HG03039 (cell line): Measurements from ENCODE around the gene BTBD2.

Experiments
- ATAC-seq: cut with Tn5 transposase; IDR thresholded peaks from one replicate; pipeline ENCODE4 v1.9.1; 2021; ENCODE audit warnings: mild to moderate bottlenecking, moderate library complexity; ENCODE audit not compliant: unreplicated experiment

The BTBD2 gene

DNA sequence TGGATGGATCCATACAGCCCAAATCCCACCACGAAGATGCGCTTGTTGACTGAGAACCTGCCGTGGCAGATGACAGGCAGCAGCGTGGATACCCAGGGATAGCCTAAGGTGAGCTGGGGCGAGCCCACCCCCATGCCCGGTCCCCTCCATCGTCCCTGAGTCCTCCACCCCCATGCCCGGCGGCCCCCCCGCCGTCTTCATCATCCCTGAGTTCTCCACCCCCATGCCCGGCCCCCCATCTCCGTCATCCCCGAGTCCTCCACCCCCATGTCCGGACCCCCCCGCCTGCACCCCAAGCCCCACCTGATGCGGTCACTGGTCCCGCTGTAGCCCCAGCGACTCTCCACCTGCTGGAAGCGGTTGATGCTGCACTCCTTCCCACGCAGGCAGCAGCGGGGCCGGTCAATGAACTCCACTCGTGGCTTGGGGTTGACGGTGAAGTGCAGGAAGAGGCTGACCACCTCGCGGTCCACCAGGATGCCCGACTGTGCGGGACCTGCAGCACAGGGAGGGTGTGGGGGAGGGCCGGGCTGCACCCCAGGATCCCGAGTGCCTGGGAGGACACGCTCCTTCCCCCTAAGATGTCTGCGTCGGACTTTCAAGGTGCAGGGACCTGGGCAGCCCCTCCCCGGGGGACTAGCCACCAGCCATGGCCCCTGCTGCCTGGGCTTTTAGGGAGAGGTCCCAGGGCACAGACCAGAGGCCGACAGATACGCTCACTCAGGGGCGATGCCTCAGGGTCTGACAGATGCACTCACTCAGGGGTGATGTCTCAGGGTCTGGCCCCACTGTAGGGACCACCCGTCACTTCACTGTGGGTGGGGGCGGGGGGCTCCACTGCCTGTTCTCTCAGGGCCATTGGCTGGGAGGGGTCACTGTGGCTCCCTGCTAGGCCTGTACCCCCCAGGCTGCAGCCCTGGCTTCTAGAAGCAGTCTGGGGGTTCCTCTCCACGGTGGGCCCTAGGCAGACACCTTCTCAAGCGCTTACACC is 28.0 kb downstream of the BTBD2 start:
- no peak for ATAC-seq

DNA sequence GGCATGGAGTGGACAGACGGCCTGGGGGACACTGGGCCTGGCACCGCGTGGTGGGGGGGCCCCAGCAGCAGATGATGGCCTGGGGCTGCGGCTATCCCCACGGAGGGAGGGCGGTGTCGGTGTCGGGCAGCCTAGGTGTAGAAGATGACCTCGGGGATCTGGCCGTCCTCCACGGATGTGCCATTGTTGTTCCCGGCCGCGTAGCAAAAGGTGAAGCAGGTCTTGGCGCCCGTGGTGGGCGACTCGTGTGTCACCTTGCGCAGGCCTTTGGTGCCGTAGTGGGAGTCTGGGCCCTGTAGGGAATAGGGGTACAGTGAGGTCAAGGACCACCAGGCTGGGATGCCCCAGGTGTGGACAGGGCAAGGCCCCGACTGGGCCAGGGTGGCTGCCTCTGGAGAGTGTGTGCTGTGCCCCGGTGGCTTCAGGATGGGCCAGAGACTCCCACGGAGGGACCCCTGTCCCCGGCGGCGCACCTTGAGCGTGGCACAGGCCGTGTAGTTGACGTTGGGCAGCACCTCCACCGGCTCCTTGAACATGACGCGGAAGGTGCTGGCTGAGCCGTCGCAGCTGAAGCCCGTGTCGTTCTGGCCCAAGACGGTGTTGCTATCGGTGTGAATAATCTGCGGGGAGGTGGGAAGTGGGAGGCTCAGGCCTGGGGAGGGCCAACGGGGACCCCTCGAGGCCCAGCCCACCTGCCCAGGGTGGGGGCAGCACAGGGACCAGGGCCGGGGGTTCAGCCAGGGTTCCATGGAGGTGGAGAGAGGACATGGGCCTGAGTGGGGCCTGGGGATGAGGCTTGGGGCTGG is 29.0 kb downstream of the BTBD2 start:
- no peak for ATAC-seq

DNA sequence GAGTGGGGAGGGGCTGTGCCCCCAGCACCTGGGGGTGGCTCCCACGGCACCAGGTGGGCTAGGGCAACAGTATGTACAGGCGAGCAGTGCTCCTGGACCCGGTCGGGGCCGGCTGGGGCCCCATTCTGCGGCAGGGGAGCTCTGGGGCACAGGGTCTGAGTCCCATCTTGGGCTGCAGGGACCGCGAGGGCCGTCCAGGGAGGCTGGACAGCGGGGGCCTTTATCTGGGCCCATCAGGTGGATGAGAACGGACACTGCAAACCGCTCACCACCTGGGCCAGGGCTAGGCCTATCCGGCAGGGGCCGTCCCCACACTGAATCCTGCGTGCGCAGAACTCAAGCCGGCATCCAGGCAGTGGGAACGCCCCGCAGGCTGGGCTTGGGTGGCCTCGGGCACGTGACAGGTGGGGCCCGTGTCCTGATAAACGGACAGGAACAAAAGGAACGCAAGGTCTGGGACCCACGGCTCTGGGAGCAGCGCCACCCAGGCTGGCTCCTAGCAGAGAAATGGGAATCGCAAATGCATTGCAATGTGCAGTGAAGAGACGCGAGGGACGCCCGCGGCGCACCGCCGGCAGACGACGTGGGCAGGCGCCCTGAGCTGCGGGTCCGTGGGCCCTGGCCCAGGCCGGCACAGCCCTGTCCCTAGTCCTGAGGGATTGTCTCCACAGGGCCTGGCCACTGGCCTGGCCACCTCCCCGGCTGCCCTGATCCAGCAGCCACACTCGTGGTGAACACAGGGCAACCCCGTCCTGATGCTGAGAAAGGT is 29.7 kb downstream of the BTBD2 start:
- ATAC-seq: no peak

DNA sequence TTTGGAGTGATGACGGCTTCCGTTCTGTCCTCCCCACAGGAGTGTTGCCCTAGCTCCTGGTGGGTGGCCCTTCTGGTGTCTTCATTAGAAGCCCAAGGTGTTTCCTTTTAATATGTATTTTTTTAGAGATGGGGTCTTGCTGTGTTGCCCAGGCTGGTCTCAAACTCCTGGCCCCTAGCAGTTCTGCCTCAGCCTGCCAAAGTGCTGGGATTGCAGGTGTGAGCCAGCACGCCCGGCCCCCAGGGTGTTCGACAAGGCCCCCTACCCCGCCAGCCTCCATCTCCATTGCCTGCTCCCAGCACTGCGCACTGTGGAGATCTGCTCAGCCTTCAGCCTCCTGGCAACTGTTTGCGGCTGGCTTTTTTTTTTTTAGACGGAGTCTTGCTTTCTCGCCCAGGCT is 31.2 kb downstream of the BTBD2 start:
- no peak for ATAC-seq

DNA sequence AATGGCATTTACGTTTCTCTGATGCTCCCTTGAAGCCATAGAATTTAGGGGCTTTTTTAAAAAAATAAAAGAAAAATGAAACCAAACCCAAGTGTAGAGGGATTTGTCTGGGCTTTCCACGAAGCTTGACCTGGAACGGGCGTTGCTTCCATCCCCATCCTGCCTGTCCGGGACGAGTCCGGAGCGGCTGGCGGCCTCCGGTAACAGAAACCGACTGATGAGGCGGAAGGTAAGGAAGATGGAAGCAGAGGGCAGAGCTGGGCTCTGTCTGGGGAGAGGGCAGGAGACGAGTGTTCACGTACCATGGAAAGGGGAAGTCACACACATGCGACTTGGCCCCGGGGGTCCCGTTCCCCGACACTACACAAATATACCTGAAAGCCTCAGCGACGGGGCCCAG is 34.3 kb downstream of the BTBD2 start:
- no peak for ATAC-seq

DNA sequence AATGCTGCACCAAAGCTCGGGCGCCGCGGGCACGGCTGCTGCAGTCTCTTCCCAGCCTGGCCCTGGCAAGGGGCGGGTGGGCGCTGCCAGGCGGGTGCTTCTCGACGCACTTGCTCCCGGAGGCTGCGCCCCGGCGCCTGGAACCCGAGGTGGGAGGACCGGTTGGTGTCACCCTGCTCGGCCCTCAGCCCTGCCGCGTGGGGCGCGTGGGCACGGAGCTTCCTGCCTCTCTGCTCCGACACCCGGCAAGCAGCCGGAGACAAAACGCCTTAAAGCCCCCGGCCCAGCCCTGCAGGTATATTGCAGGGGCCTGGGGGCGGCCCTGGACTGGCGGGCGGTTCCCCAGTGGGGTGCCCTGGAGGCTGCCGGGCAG is 34.7 kb downstream of the BTBD2 start:
- ATAC-seq: no peak

DNA sequence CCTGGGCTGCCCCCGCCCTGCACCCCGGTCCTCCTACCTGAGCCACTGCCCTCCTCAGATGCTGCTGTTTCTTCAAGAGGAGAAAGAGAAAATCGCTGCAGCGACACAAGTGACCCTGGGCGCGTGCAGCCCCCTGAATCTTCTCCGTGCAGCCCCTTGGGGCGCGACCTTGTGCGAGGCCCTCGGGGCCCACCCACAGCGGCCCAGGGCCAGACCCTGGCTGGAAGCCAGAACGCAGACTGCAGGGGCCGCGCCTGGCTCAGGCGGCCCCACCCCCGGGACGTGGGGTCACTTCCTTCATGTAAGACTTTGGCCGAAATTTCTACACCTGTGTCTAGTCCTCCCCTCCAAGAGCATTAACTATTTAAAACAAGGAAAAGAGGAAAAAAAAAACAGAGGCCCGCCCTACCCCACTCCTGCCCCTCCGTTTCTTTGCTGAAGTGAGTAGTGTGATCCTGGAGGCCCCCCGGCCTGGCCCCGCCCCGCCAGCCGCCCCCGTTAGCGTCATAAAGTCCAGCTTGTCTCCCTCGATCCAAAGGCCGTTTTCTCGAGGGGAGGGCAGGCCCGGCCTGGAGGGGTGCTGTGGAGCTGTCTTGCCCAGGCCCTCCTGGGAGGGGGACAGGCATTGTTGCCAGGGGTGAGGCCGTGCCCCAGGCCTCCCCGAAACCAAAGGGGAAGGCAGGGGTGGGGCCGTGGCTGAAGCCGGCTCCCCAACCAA is 35.3 kb downstream of the BTBD2 start:
- no peak for ATAC-seq

DNA sequence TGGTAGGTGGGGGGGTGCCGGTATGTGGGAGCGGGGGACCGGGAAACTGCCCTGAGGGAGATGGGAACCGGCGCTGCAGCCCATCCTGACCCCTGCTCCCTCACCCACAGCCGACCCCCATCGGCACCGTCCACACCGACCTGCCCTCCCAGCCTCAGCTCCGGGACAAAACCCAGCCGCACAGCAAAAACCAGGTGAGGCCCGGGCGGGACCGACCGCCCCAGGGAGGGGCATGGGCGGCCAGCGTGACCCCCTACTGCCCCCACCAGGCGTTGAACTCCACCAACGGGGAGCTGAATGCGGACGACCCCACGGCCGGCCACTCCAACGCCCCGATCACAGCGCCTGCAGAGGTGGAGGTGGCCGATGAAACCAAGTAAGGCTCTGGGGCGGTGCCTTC is 35.9 kb downstream of the BTBD2 start:
- no peak for ATAC-seq

DNA sequence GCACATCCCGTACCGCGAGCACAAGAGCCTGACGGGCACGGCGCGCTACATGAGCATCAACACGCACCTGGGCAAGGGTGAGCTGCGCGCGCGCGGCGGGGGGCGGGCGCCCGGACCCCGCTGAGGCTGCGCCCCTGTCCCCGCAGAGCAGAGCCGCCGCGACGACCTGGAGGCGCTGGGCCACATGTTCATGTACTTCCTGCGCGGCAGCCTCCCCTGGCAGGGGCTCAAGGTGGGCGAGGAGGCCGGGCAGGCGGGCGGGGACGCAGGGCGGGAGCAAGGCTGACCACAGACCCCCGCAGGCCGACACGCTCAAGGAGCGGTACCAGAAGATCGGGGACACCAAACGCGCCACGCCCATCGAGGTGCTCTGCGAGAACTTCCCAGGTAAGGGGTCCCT is 36.5 kb downstream of the BTBD2 start:
- ATAC-seq: no peak

DNA sequence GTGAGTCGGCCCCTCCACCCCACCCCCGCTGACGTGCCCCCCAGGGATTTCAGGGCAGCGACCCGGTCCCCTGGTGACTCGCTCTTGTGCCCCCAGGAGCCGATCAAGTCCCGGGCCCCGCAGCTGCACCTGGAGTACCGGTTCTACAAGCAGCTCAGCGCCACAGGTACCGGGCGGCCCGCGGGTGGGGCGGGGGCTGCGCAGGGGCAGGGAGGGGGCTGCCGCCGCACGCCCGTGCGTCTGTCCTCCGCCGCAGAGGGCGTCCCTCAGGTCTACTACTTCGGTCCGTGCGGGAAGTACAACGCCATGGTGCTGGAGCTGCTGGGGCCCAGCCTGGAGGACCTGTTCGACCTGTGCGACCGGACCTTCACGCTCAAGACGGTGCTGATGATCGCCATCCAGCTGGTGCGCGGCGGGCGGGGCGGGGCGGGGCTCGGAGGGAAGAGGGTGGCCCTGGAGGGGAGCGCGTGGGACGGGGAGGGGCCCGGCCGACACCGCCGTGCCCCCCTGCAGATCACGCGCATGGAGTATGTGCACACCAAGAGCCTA is 37.1 kb downstream of the BTBD2 start:
- no peak for ATAC-seq

DNA sequence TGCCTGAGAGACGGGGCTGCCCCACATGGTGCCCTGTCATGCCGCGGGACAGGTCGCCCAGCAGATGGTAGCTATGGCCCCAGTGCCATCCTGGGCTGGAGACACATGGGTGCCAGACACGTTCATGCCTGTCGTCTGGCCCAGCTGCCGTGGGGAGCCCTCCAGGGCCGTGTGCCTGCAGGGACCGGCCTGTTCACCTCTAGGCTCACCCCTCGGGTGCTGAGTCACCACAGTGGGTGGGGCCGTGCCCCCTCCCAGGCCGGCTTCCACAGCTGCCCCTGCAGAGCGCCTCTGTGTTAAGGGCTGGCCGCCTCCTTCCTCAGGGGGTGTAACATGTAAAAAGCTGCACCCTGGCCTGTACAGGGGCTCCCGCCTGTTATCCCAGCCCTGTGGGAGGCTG is 38.4 kb downstream of the BTBD2 start:
- no peak for ATAC-seq

DNA sequence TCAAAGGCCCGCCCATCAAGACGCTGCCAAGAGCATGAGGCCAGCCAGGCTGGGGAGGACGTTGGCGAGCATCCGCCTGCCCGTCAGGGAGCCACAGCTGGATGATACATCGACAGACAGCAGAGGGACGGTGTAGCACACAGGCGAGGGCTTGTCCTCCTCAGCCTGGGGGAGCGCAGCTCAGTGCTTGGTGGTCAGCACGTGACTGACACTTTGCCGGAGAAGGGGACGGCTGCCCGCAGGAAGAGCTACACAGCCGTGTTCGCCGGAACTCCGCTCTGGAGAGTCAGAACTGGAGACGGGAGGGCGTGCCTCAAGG is 40.4 kb downstream of the BTBD2 start:
- no peak for ATAC-seq

DNA sequence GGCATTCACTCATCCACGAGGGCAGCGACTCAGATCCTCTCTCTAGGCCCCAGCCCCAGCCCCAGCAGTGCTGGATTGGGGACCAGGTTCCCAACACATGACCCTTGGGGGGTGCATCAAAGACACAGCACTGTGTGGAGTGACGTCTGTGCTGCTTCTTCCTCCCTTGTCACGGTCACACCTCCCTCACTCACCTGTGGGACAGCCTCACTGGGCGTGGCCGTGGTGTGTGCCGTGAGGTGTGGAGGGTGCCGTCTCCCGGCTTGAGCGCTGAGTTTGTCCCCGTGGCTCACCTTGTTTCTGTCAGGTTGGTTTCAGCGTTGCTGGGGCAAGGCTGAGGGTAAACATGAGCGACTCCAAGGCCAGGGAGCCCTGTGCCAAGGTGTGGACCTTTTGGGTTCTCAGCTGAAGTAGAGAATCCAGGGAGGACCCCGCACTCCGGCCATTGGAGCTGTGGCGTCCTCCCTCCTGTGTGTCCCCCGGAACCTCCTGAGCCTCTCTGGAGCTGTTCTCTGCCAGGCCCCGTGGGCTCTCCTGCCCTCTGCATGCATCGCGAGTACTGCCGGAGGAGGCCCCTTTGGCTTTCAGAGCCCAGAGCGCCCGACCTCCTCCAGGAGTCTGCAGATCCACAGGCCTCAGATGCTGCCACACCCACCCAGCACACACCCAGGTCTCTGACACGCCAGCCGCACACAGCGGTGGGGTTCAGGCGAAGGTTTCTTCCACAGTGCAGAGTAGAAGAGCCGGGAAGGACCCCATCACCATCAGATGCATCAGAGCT is 40.9 kb downstream of the BTBD2 start:
- no peak for ATAC-seq

DNA sequence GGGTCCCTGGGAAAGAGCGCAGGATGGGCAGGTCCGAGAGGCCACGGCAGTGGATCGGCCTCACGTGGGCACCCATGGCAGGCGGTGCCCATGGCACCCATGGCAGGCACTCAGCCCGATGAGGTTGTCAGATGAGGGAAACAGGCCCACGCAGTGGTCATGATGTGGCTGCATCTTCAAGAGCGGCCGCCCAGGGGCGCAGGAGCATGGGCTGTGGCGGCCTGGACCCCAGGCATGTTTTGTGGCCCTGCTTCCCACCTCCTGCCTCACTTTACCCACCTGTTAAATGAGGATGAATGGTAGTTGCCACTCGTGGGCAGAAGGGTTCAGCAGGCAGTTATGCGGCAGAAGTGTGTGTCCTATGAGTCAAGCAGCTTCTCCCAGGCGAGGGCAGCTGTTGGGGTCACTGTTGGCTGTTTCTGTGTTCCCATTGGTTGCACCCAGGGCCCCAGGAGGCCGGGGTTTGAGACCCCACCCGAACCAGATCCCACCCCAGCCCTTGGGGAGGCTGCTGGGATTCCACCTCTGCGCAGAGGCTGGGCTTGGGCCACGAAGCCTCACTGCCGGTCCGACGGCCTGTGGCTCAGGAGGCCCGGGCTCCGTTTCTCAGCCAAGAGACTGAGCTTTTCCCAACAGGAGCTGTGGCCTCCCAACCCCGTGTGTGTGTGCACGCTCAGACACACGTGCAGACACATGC is 44.6 kb downstream of the BTBD2 start:
- no peak for ATAC-seq

DNA sequence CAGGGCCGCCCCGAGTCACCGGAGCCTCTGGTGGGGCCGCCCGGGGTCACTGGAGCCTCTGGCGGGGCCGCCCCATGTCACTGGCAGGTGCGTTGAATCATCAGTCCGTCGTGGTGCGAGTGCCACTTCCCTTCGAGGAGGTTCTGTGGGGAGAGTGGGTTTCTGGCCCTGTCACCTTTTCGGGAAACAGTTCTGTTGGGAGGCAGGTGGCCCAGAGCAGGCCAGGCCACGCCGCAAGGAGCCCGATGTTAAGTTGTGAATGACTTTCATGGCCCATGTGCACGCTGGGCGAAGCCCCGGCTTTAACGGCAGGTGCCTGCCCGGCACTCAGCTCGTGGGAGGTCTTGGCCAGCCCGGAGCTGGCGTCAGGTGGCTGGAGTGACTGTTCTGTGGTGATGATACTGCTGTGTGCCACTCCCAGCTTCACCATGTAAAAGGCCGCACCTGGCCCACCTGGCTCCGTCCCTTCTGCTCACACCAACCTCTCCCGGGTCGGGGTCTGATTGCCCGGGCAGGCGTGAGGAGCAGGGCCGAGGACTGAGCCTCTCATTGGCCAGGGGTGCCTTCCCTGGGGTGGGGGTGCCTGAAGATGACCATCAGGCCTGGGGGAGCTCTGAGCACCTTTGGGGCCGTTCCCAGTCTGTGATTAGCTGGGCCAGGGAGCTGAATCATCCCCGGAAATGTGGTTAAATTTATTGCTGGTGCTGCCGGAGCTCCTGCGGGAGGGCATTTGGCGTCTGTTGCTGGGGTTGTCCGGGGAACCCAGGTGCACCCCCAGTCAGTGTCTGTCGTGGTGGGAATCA is 45.3 kb downstream of the BTBD2 start:
- no peak for ATAC-seq

DNA sequence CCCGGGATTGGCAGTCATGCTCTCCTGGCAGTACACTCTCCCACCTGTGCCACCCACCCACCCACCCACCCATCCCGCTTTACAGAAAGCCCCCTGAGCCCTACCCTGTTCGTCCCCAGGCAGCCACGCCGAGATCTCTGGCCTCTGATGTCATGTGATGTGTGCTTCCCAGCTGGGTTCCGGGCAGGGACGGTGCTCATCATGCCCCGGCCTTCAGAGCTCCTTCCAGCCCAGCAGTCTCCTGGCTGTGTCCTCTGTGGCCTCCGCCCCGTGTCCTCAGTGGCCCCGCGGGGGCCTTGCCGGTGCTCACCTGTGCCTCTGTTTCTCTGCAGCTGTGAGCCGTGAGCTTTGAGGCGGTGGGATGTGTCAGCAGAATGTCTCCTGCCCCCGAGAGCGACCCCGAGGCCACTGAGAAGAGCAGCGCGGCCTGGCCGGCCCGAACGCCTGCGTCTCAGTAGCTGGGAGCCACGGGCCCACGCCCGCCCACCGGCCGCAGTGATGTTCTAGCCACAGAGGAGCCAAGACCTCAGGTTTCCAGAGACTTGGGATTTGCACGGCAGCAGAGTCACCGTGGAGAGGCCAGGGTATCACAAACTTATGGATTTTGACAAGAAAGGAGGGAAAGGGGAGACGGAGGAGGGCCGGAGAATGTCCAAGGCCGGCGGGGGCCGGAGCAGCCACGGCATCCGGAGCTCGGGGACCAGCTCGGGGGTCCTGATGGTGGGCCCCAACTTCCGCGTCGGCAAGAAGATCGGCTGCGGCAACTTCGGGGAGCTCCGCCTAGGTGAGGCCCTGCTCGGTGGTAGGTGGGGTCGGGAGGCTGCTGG is 46.1 kb downstream of the BTBD2 start:
- ATAC-seq: no peak
